Endothelial cell of umbilical vein (primary cell): ENCODE measurements around the gene PCDH9. TPM values are rescaled to one million over a fixed set of nuclear protein-coding genes. Genes with fewer than 3 reads are reported as not detected.

Source experiments
- BruUV-seq: library from RNA; stranded (reverse); fragments of 400-500 nt; replicated peaks from 2 replicates; lab custom pipeline; 2021; lab: Mats Ljungman, UMichigan
- CTCF ChIA-PET: fragments of 300-600, 350-600 bp; sonication (Branson Sonifier 250); formaldehyde crosslinking; loops from one replicate; lab custom pipeline; 2021; ENCODE audit warnings: antibody characterized with exemption, inconsistent platforms; lab: Charles Lee
- POLR2A ChIA-PET: fragments of 300-600, 350-600 bp; sonication (Branson Sonifier 250); formaldehyde crosslinking; loops from one replicate; lab custom pipeline; 2021; ENCODE audit warnings: antibody characterized with exemption, inconsistent platforms; lab: Charles Lee
- DNase-seq: peaks from one replicate; pipeline ENCODE4 v3.0.0-alpha.2; 2011; ENCODE audit warnings: low read depth, low spot score
- FAIRE-seq: peaks from 2 replicates; lab custom pipeline; 2011; peaks lifted over from hg19 to GRCh38; lab: Jason Lieb, UNC
- H2AFZ ChIP-seq: 2 replicates; pipeline ENCODE4 v1.6.0; 2012; ENCODE audit warnings: low read depth, low read length, control low read depth, inconsistent platforms
- H3K27ac ChIP-seq: 2 replicates; pipeline ENCODE4 v1.5.1; 2011; ENCODE audit warnings: low read depth, mild to moderate bottlenecking, control low read depth, low read length, moderate library complexity; ENCODE audit not compliant: insufficient read depth
- H3K27me3 ChIP-seq, 2 experiments: 2 replicates each; pipeline versions ENCODE4 v1.6.0 to v1.6.1; 2011; ENCODE audit warnings: low read length in 2 of 2, mixed read lengths in 1 of 2; ENCODE audit not compliant: control insufficient read depth in 2 of 2, insufficient read depth in 2 of 2
- H3K36me3 ChIP-seq, 2 experiments: 2 replicates in 1 of 2; 3 replicates in 1 of 2; pipeline ENCODE4 v1.5.1; 2011; ENCODE audit warnings: low read length in 2 of 2, mild to moderate bottlenecking in 1 of 2, moderate library complexity in 1 of 2; ENCODE audit not compliant: control insufficient read depth in 2 of 2, insufficient read depth in 2 of 2; ENCODE audit errors: extremely low read depth in 1 of 2
- H3K4me1 ChIP-seq: 3 replicates; pipeline ENCODE4 v1.5.1; 2011; ENCODE audit warnings: mild to moderate bottlenecking, low read length; ENCODE audit not compliant: control insufficient read depth, insufficient read depth; ENCODE audit errors: extremely low read depth
- H3K4me2 ChIP-seq: 2 replicates; pipeline ENCODE4 v1.6.1; 2011; ENCODE audit warnings: low read length, control low read depth, mixed read lengths; ENCODE audit not compliant: insufficient read depth
- H3K4me3 ChIP-seq, 3 experiments: fragments of 200-600 bp in 1 of 3; sonication (generic), shearing (Covaris generic) in 1 of 3; replicated peaks in 1 of 3; 2 replicates each; pipeline ENCODE4 v1.5.1; 2011 to 2016; ENCODE audit warnings: control low read depth in 3 of 3, low read length in 3 of 3, mild to moderate bottlenecking in 2 of 3, inconsistent platforms in 1 of 3, low read depth in 1 of 3, moderate library complexity in 1 of 3; ENCODE audit not compliant: insufficient read depth in 1 of 3
- H3K79me2 ChIP-seq: 2 replicates; pipeline ENCODE4 v1.6.0; 2012; ENCODE audit warnings: low read length, inconsistent platforms; ENCODE audit not compliant: control insufficient read depth, insufficient read depth
- H3K9ac ChIP-seq: replicated peaks from 2 replicates; pipeline ENCODE3; 2011; ENCODE audit warnings: low read length, control low read depth; ENCODE audit not compliant: insufficient read depth; ENCODE audit errors: extremely low read depth
- H3K9me1 ChIP-seq: replicated peaks from 3 replicates; pipeline ENCODE4 v1.6.0; 2011; ENCODE audit warnings: mild to moderate bottlenecking, low read length; ENCODE audit not compliant: control insufficient read depth, insufficient read depth; ENCODE audit errors: extremely low read depth
- H3K9me3 ChIP-seq: replicated peaks from 2 replicates; pipeline ENCODE4 v1.5.1; 2012; ENCODE audit warnings: low read length, inconsistent platforms; ENCODE audit not compliant: control insufficient read depth, insufficient read depth
- H4K20me1 ChIP-seq: replicated peaks from 2 replicates; pipeline ENCODE3; 2011; ENCODE audit warnings: mild to moderate bottlenecking, low read length; ENCODE audit not compliant: control insufficient read depth, insufficient read depth; ENCODE audit errors: extremely low read depth
- CTCF ChIP-seq, 2 donors: IDR thresholded peaks; 1 replicate in 1 of 2; 2 replicates in 1 of 2; pipeline ENCODE4 v1.5.1; 2011; ENCODE audit warnings: low read length in 2 of 2, mild to moderate bottlenecking in 2 of 2, moderate library complexity in 2 of 2, control low read depth in 1 of 2, inconsistent platforms in 1 of 2, low read depth in 1 of 2; ENCODE audit not compliant: insufficient read depth in 1 of 2; ENCODE audit errors: extremely low read depth in 1 of 2
- EZH2 ChIP-seq: IDR thresholded peaks from 2 replicates; pipeline ENCODE4 v1.6.1; 2012; ENCODE audit warnings: borderline replicate concordance, low read depth, mild to moderate bottlenecking, moderate library complexity, low read length, inconsistent platforms; ENCODE audit not compliant: severe bottlenecking
- FOS ChIP-seq: IDR thresholded peaks from 2 replicates; pipeline ENCODE4 v1.6.1; 2011; ENCODE audit warnings: mild to moderate bottlenecking, low read length, moderate library complexity, borderline replicate concordance; ENCODE audit not compliant: insufficient read depth
- GATA2 ChIP-seq: IDR thresholded peaks from 2 replicates; pipeline ENCODE4 v1.7.0; 2011; ENCODE audit warnings: low read depth, mild to moderate bottlenecking, moderate library complexity, mixed read lengths, low read length; ENCODE audit not compliant: insufficient read length, insufficient read depth
- JUN ChIP-seq: IDR thresholded peaks from 2 replicates; pipeline ENCODE4 v1.6.1; 2011; ENCODE audit warnings: borderline replicate concordance, low read depth; ENCODE audit not compliant: insufficient read length, insufficient read depth
- MAX ChIP-seq: IDR thresholded peaks from 2 replicates; pipeline ENCODE4 v1.6.1; 2011; ENCODE audit not compliant: insufficient read depth, insufficient read length
- MYC ChIP-seq: IDR thresholded peaks from one replicate; pipeline ENCODE4 v1.6.1; 2011; ENCODE audit warnings: mild to moderate bottlenecking, low read depth, low read length
- POLR2A ChIP-seq: IDR thresholded peaks from 2 replicates; pipeline ENCODE4 v1.6.1; 2012; ENCODE audit warnings: low read depth, mild to moderate bottlenecking, control low read depth, low read length
- POLR2AphosphoS5 ChIP-seq: IDR thresholded peaks from 2 replicates; pipeline ENCODE4 v1.6.1; 2012; ENCODE audit warnings: low read depth, mild to moderate bottlenecking, control low read depth, low read length, moderate library complexity; ENCODE audit not compliant: insufficient read depth
- dilution Hi-C: fragments of 300-500 bp; cut with MboI; formaldehyde crosslinking; loops from one replicate; pipeline ENCODE4 v1.15.0; 2019; ENCODE audit warnings: low sequenced_read_pairs; ENCODE audit not compliant: extremely low pct_ligation_motif_present
- intact Hi-C: fragments of 100-400 bp; cut with micrococcal nuclease; formaldehyde crosslinking; loops from one replicate; pipeline ENCODE4 v1.10.0; 2022
- polyA plus RNA-seq, 4 experiments: library from polyadenylated mRNA; depleted of rRNA in 3 of 4; stranded (reverse) in 3 of 4; unstranded in 1 of 4; fragments of >200 nt; gene quantifications; 2 replicates each; pipeline versions ENCODE4 v1.2.1 to v1.2.3, GENCODE V29; 2011 to 2012; ENCODE audit warnings: missing spikeins in 1 of 4
- total RNA-seq: library from RNA; stranded (reverse); gene quantifications from 2 replicates; pipeline ENCODE4 v1.2.3, GENCODE V29; 2021

The PCDH9 gene
- total and polyA plus RNA-seq, 2 donors (not counting 3 experiments of a cell fraction or from before 2014, with no cell fraction given): 1.1 to 5.2 TPM

GRCh38 chr13:67043901-67044300 is 186.2 kb downstream of the PCDH9 start:
- H3K9me1 ChIP-seq: no peaks in the 10 kb centered on the region
- no peaks in the 10 kb centered on the region for H4K20me1 ChIP-seq
- H3K4me2 ChIP-seq: no peak overlapping the region
- no peaks in the 10 kb centered on the region for H3K36me3 ChIP-seq
- no peaks in the 10 kb centered on the region for H3K79me2 ChIP-seq
- FAIRE-seq (no peak), DNase-seq (peak; percentile 22)
- no peak overlapping the region for H3K9ac ChIP-seq
- ChIA-PET POLR2A (no interaction called here), CTCF (no interaction called here)
- no peaks in the 10 kb centered on the region for H3K9me3 ChIP-seq
- no peak overlapping the region for H3K27ac ChIP-seq
- intact Hi-C loops: no loop called here
- BruUV-seq: no TSS peak
- no peak for TF ChIP-seq GATA2
- TF ChIP-seq POLR2AphosphoS5: no peak
- TF ChIP-seq FOS: no peak
- TF ChIP-seq MYC: no peak
- no peak for TF ChIP-seq JUN
- TF ChIP-seq CTCF (IDR thresholded peaks at IDR 0.05; ENCODE audit: extremely low read depth in 1 of 2, insufficient read depth in 1 of 2, low read depth in 1 of 2, low read length in 2 of 2): no peak
- TF ChIP-seq EZH2: no peak
- TF ChIP-seq POLR2A: no peak
- no peak for TF ChIP-seq MAX
- H3K27me3 ChIP-seq: no peaks in the 10 kb centered on the region
- peaks cover 7% of the 10 kb centered on the region for H3K4me1 ChIP-seq
- no peak overlapping the region for H3K4me3 ChIP-seq
- dilution Hi-C loops: no loop called here
- H2AFZ ChIP-seq: no peak overlapping the region
